GM12864 (cell line): ENCODE measurements around the gene MITF.

Source experiments
- DNase-seq: peaks from one replicate; pipeline ENCODE4 v3.0.0-alpha.2; 2011; ENCODE audit warnings: low read depth
- H3K4me3 ChIP-seq: 2 replicates; pipeline ENCODE4 v1.5.1; 2011; ENCODE audit warnings: mild to moderate bottlenecking, low read depth, low read length, control low read depth
- TF ChIP-seq, protein P1 (sequence below): IDR thresholded peaks from 2 replicates; pipeline ENCODE4 v1.5.1; 2011; ENCODE audit warnings: low read depth, mild to moderate bottlenecking, moderate library complexity, low read length, control low read depth, inconsistent platforms; ENCODE audit errors: missing control alignments

MITF gene

DNA sequence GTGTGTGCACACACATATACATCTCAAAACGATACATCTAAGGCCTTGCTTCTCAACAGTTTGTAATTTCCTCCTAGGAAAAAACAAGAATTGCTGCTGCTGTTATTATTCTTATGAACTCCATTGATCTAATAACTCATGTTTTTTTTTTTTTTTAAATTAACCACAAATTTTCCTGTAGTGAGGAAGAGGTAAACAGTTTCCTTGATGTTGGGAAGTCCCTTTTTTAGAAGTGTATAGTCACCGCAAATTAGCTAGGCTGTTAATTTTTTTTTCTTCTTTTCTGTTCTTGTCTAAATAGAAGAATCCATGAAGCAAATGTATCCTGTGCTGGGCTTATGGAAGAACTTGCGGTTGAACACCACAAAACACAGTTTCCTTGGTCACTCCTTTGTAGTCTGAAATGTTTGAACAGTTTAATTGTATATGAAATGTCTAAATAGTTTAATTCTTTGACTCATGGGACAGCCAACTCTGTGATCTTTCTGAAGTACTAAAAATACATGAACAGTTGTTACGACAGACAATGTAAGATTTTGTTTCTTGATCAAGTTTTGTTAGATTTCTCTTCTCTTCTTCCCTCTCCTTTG lies 64.5 kb downstream of the MITF start:
- TF ChIP-seq, protein P1, sequence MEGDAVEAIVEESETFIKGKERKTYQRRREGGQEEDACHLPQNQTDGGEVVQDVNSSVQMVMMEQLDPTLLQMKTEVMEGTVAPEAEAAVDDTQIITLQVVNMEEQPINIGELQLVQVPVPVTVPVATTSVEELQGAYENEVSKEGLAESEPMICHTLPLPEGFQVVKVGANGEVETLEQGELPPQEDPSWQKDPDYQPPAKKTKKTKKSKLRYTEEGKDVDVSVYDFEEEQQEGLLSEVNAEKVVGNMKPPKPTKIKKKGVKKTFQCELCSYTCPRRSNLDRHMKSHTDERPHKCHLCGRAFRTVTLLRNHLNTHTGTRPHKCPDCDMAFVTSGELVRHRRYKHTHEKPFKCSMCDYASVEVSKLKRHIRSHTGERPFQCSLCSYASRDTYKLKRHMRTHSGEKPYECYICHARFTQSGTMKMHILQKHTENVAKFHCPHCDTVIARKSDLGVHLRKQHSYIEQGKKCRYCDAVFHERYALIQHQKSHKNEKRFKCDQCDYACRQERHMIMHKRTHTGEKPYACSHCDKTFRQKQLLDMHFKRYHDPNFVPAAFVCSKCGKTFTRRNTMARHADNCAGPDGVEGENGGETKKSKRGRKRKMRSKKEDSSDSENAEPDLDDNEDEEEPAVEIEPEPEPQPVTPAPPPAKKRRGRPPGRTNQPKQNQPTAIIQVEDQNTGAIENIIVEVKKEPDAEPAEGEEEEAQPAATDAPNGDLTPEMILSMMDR = no peak
- no peak overlapping the region for H3K4me3 ChIP-seq
- no peak for DNase-seq

- H3K4me3 ChIP-seq = no peak overlapping the region
- TF ChIP-seq, protein P1 = no peak
- no peak for DNase-seq
Measured at GRCh38 chr3:69805491-69805890, 66.2 kb downstream of the MITF start.

DNA sequence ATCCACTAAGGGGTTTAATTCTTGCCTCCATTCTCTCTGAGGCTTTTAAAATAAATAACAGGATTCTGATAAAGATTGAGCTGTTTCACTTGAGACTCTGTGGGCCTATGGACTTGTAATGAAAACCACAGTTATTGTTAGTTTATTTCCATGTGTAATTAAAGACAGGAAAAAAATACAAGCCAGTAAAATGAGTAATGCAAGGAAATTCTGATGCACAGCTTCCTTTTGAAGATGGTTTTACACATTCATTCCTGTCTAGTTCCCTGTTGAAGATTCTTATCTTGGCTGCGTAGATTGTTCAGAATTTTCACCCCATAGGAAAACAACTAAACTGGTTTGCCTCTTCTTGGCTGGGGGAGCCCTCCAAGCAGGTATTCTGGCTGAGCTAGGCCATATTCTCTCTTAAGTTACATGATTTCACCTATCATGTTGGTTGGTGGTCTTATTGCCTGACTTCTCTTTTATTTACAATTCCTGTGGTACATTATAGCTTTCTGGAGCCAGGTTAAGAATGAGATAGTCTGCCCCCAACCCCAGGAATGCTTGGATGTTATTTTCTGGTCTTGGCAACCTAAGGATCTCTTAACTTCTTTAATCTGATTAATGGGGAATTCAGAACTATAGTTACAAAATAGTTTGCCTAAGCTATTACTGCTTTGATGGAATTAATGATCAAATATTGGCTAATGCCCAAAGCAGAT lies 67.6 kb downstream of the MITF start:
- no peak for DNase-seq
- TF ChIP-seq, protein P1 = no peak

DNA sequence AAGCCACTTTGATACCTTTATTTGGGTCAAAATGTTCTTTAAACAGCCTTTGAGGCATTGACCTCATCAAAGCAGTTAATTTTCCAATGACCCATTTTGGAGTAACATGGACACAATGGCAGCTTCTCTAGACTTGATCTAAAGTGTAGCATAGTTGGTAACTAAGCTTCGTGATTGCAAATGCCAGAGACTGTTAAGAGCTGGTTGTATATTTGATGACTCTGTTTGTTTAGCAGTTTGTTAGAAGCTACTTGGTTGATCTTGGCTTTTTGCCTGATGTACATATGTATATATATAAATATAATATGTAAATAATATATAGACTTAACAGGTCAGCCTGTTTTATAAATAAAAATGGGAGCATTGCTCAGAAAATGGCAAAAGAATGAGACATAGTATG lies 68.4 kb downstream of the MITF start:
- no peak for DNase-seq

More for the DNA sequence above, 67.6 kb downstream of the MITF start:
- no peak overlapping the region for H3K4me3 ChIP-seq

DNA sequence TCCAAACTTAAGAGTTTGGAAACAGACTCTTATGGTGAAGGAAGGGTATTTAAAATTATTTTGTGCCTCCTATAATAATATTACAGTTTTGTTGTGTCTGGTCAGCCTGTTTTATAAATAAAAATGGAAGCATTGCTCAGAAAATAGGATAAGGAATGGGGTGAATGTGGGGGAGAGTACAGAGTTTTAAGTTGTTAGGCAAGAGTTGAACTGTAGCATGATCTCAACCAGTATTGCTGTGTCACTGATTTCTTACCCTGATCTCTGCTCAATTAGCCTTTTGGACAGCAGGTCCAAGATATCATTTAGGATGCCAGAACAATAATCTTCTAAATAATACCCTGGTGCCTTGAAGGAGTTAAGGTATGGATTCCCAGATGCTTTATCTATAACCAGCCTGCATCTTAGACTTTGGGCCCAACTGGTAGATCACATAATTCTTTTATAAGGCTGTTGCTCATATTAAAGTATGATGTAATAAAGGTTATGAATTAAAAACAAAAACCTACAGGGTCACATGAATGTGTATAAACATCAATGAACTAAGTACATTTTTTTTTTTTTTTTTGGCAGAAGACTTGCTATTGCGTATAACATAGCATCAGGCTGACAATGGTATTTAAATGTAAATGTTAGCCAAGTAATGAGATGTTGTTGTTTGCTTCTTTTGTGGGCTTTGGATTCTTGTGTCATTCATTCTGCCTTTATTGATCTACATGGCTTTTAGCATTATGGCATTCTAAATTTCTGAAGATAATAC lies 70.0 kb downstream of the MITF start:
- H3K4me3 ChIP-seq = no peak overlapping the region
- DNase-seq = no peak
- TF ChIP-seq, protein P1 = no peak

More for the DNA sequence above, 68.4 kb downstream of the MITF start:
- TF ChIP-seq, protein P1 = no peak
- no peak overlapping the region for H3K4me3 ChIP-seq

DNA sequence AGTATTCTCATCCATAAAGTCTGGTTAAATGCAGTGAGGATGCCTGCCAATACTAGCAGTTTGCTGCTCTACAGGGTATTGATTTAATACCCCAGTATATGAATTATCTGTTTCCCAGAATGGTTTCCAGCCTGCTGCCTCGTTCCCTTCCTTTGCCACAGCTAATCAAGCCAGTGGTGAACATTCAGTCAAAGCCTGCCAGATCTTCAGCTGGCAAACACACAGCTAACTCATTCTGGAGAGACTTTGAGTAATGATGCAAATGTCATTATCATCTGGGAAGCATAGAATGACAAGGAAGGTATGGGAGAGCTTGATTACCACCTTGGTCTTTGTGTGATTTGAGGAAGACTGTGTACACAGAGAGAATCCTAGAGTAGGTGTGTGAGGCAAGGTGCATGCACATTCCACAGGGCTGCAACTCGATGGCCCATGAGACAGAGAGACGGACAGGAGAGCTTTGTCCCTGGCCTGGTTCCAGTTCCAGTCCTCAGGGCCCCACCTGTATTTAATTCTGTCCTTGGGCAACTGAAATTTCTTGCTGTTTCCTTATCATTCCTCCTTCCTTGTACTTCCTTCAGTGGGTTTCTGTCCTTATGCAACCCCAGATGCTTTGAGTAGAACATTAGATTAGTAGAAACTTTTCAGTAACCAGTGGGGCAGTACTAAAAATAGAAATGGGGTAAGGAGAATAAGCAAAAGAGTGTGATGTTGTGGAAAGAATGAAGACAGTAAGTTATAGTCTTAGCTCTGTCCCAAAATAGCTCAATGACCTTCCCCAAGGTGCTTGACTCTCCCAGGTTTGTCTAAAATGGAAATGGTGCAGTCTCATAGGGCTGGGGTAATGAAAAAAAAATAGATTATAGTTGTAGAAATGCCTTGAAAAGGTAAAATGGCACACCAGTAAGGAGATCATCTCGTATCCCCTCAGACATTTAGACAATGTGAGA lies 72.5 kb downstream of the MITF start:
- DNase-seq = no peak

More for the DNA sequence above, 72.5 kb downstream of the MITF start:
- TF ChIP-seq, protein P1 = no peak
- H3K4me3 ChIP-seq = no peak overlapping the region
